Liver (tissue), 3 donors: Measurements from ENCODE around the gene TTLL3.

Experiments used
- HNF4G ChIP-seq: IDR thresholded peaks from 2 replicates; pipeline ENCODE4 v1.6.1; 2016; ENCODE audit warnings: antibody characterized with exemption
- RAD21 ChIP-seq, 2 donors: IDR thresholded peaks; 2 replicates each; pipeline ENCODE4 v1.6.1; 2016; ENCODE audit warnings: antibody characterized with exemption in 2 of 2, mild to moderate bottlenecking in 2 of 2
- RXRA ChIP-seq, 2 donors: IDR thresholded peaks; 2 replicates each; pipeline ENCODE4 v1.6.1; 2017 to 2018; ENCODE audit warnings: antibody characterized with exemption in 2 of 2, mild to moderate bottlenecking in 1 of 2
- TAF1 ChIP-seq: conservative IDR thresholded peaks from 2 replicates; pipeline ENCODE4 v1.6.1; 2016; ENCODE audit warnings: antibody characterized with exemption, mild to moderate bottlenecking
- TF ChIP-seq, protein P1 (sequence below): fragments of 150-350 bp; IDR thresholded peaks from 2 replicates; pipeline ENCODE4 v1.5.1; 2017; ENCODE audit warnings: improper control_type of control experiment, low read depth, low read length; ENCODE audit not compliant: missing input control
- donor health status: healthy.
- donor health status: healthy.

DNA sequence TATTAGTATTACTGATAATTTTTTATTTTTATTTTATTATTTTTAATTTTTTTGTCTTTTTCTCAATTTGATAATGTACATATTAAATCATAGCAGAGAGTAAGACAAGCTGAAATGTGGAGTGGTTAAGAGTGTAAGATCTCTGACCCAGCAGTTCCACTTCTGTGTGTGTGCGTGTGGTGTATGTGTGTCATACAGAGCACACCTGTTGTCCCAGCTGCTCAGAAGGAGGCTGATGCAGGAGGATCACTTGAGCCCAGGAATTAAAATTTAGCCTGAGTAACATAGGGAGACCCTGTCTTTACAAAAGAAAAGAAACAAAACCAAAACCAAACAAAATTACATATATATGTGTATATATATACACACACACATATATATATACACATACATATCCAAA is 71.4 kb downstream of the TTLL3 start:
- no peak for TF ChIP-seq HNF4G
- no peak for TF ChIP-seq TAF1
- no peak for TF ChIP-seq RXRA (IDR thresholded peaks at IDR 0.05)
- TF ChIP-seq RAD21 (IDR thresholded peaks at IDR 0.05), result no peak
- TF ChIP-seq, protein P1, sequence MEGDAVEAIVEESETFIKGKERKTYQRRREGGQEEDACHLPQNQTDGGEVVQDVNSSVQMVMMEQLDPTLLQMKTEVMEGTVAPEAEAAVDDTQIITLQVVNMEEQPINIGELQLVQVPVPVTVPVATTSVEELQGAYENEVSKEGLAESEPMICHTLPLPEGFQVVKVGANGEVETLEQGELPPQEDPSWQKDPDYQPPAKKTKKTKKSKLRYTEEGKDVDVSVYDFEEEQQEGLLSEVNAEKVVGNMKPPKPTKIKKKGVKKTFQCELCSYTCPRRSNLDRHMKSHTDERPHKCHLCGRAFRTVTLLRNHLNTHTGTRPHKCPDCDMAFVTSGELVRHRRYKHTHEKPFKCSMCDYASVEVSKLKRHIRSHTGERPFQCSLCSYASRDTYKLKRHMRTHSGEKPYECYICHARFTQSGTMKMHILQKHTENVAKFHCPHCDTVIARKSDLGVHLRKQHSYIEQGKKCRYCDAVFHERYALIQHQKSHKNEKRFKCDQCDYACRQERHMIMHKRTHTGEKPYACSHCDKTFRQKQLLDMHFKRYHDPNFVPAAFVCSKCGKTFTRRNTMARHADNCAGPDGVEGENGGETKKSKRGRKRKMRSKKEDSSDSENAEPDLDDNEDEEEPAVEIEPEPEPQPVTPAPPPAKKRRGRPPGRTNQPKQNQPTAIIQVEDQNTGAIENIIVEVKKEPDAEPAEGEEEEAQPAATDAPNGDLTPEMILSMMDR, result no peak
